ENCODE results near the gene FAM98C.
"Not testable (repeated sequence)": the region's sequence is repeated elsewhere in the genome, so short reads cannot be mapped to it uniquely, and the experiment has no call there.

The FAM98C gene

GRCh38 chr19:38422438-38422837, 19.5 kb downstream of the FAM98C start:
- in situ Hi-C loops (cut with HindIII; ENCODE audit: low pct_ligation_motif_present, low sequenced_read_pairs): no loop called here
- DNase-seq: no peak
- H3K4me3 ChIP-seq (ENCODE audit: low read depth, low read length): no peak overlapping the region
- H3K36me3 ChIP-seq (replicated peaks): no peaks in the 10 kb centered on the region
- H3K27me3 ChIP-seq (replicated peaks): no peaks in the 10 kb centered on the region
- H3K27ac ChIP-seq: no peak overlapping the region
- TF ChIP-seq, protein P1, sequence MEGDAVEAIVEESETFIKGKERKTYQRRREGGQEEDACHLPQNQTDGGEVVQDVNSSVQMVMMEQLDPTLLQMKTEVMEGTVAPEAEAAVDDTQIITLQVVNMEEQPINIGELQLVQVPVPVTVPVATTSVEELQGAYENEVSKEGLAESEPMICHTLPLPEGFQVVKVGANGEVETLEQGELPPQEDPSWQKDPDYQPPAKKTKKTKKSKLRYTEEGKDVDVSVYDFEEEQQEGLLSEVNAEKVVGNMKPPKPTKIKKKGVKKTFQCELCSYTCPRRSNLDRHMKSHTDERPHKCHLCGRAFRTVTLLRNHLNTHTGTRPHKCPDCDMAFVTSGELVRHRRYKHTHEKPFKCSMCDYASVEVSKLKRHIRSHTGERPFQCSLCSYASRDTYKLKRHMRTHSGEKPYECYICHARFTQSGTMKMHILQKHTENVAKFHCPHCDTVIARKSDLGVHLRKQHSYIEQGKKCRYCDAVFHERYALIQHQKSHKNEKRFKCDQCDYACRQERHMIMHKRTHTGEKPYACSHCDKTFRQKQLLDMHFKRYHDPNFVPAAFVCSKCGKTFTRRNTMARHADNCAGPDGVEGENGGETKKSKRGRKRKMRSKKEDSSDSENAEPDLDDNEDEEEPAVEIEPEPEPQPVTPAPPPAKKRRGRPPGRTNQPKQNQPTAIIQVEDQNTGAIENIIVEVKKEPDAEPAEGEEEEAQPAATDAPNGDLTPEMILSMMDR (IDR thresholded peaks at IDR 0.05; ENCODE audit: low read depth, low read length, missing control alignments): no peak

DNA sequence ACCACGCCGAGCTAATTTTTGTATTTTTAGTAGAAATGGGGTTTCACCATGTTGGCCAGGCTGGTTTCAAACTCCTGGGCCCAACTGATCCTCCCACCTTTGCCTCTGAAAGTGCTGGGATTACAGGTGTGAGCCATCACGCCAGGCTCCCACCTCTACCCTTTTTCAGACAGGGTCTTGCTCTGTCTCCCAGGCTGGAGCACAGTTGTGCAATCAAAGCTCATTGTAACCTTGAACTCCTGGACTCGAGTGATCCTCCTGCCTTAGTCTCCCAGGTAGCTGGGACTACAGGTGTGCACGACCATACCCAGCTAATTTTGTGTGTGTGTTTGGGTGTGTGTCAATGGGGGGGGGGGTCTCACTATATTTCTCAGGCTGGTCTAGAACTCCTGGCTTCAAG, 21.4 kb downstream of the FAM98C start:
- H3K36me3 ChIP-seq (replicated peaks): no peaks in the 10 kb centered on the region
- H3K27ac ChIP-seq: no peak overlapping the region
- H3K27me3 ChIP-seq (replicated peaks): no peaks in the 10 kb centered on the region
- in situ Hi-C loops (cut with HindIII; ENCODE audit: low pct_ligation_motif_present, low sequenced_read_pairs): no loop called here
- H3K4me3 ChIP-seq (ENCODE audit: low read depth, low read length): no peak overlapping the region
- TF ChIP-seq, protein P1 (IDR thresholded peaks at IDR 0.05; ENCODE audit: low read depth, low read length, missing control alignments): no peak
- DNase-seq: no peak

- no peak for DNase-seq
- Histone ChIP-seq H3K27me3 (replicated peaks) (peaks cover under 1% of the 10 kb centered on the region), H3K4me3 (ENCODE audit: low read depth, low read length) (no peak overlapping the region), H3K36me3 (replicated peaks) (no peaks in the 10 kb centered on the region), H3K27ac (no peak overlapping the region)
- in situ Hi-C loops (cut with HindIII; ENCODE audit: low pct_ligation_motif_present, low sequenced_read_pairs): no loop called here
- TF ChIP-seq, protein P1 (IDR thresholded peaks at IDR 0.05; ENCODE audit: low read depth, low read length, missing control alignments): no peak
Measured at GRCh38 chr19:38425222-38425809, 22.4 kb downstream of the FAM98C start.

DNA sequence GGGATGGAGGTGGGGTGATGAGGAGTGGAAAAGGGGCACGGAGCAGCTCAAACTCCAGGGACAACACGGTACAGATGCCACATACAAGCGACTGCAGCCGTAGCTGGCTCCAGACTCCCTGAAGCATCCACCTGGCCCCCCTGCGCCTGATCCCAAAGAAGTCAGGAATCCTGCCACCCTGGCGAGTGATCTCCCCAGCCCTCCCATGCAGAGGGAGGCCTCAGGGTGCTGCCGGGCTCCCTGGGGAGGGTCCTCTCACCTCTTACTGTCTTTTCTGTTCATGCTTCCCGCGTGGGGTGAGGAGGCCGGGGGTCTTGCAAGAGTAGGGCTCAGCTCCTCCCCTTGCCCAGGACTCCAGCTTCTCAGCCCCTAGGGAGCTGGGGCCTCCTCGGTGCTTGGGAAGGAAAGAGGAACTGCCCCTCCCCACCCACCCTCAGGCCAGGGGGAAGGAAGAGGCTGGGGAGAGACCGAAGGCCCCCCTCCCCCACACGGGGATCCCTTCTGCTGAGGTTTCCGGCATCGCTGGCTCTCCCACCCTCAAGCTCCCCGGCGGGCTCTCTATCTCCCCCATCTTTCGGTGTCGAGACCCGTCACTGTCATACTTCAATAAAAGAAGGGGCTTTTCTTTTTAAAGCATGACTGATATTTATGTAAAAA, 23.0 kb downstream of the FAM98C start, which contains the start of gene RASGRP4:
TSS of gene RASGRP4 (minus strand) at position 410 of the 657 bp plus-strand sequence. CDS start at position 282, 128 bp downstream.
- DNase-seq: no peak
- Histone ChIP-seq H3K36me3 (replicated peaks) (no peaks in the 10 kb centered on the region), H3K4me3 (ENCODE audit: low read depth, low read length) (no peak within 1 kb of the TSS), H3K27ac (no peak within 1 kb of the TSS), H3K27me3 (replicated peaks) (peaks cover 2% of the 10 kb centered on the region)
- TF ChIP-seq, protein P1 (IDR thresholded peaks at IDR 0.05; ENCODE audit: low read depth, low read length, missing control alignments): no peak
- in situ Hi-C loops (cut with HindIII; ENCODE audit: low pct_ligation_motif_present, low sequenced_read_pairs): no loop called here

- H3K4me3 ChIP-seq (ENCODE audit: low read depth, low read length); H3K27me3 ChIP-seq (replicated peaks); in situ Hi-C loops (cut with HindIII; ENCODE audit: low pct_ligation_motif_present, low sequenced_read_pairs); DNase-seq; H3K27ac ChIP-seq; H3K36me3 ChIP-seq (replicated peaks): not testable (repeated sequence)
Measured at GRCh38 chr19:38427035-38427677, 24.3 kb downstream of the FAM98C start.

DNA sequence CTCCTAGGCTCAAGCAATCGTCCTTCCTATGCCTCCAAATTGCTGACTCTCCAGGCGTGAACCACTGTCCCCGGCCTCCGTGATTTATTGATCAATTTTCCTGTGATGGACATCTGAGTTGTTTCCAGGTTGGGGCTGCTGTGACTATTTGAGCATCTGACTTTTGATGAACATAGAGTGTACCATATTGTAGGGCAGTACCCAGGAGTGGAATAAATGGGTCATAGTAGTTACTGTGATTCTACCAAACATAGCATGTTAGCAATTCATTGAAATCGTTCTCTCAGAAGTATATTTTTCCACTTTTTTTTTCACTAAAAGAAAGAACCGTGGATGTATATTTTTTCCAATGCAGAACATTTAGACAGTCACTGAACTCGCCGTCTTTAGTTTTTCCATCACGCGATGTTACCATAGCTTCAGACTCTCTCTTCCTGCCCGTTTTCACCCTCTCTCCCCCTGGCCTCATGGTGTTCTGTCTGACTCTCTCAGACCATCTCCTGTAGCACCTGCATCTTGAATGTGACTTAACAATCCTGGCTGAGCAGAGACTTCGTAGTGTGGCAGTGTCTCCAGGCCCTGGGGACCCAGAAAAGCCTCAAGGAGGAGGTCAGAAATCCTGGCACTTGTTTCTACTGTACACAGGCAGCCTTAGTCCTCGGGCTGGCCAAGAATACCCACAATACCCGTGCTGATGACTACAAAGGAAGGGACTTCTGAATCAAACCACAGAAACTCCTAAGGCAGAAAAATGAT, 26.3 kb downstream of the FAM98C start:
- Histone ChIP-seq H3K27me3 (replicated peaks) (peaks cover 7% of the 10 kb centered on the region), H3K4me3 (ENCODE audit: low read depth, low read length) (no peak overlapping the region), H3K36me3 (replicated peaks) (no peaks in the 10 kb centered on the region), H3K27ac (no peak overlapping the region)
- TF ChIP-seq, protein P1 (IDR thresholded peaks at IDR 0.05; ENCODE audit: low read depth, low read length, missing control alignments): no peak
- no peak for DNase-seq
- in situ Hi-C loops (cut with HindIII; ENCODE audit: low pct_ligation_motif_present, low sequenced_read_pairs): no loop called here
